Activated CD4-positive, alpha-beta T cell treated with anti-CD3 and anti-CD28 coated beads for 4 hours (primary cell): ENCODE measurements around the gene CASP8AP2.
"Not testable (repeated sequence)": the region's sequence is repeated elsewhere in the genome, so short reads cannot be mapped to it uniquely, and the experiment has no call there.

Experiments used
- DNase-seq, 2 donors: peaks; one replicate each; pipeline ENCODE4 v3.0.0-alpha.2; 2020

CASP8AP2 gene

GRCh38 chr6:89826029-89826528 lies 3.6 kb upstream of the CASP8AP2 start:
- no peak for DNase-seq

GRCh38 chr6:89828475-89828987 lies 1.1 kb upstream of the CASP8AP2 start:
- DNase-seq, result not testable (repeated sequence)

DNA sequence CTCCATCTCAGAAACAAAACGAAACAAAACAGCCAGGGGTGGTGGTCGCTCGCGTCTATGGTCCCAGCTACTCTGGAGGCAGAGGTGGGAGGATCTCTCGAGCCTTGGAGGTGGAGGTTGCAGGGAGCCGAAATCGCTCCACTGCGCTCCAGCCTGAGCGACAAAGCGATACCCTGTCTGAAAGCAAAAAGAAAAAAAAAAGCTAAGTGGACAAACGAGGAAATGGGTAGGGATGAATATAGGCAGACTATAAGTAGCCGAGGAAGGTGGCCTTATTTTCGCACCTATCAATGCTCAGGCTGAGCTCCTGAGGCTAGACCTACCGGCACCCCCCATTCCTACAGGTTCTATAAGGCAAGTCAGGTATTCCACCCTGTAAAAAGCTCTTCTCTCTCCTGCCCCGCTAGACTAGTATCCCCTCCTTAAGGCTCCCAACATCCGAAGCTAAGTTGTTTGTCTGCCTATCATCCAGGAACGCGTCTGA lies 650 bp upstream of the CASP8AP2 start:
- DNase-seq, result peak in 1 of 2 donors; percentile 9

GRCh38 chr6:89830170-89830809 lies 610 bp downstream of the CASP8AP2 start:
- no peak for DNase-seq

DNA sequence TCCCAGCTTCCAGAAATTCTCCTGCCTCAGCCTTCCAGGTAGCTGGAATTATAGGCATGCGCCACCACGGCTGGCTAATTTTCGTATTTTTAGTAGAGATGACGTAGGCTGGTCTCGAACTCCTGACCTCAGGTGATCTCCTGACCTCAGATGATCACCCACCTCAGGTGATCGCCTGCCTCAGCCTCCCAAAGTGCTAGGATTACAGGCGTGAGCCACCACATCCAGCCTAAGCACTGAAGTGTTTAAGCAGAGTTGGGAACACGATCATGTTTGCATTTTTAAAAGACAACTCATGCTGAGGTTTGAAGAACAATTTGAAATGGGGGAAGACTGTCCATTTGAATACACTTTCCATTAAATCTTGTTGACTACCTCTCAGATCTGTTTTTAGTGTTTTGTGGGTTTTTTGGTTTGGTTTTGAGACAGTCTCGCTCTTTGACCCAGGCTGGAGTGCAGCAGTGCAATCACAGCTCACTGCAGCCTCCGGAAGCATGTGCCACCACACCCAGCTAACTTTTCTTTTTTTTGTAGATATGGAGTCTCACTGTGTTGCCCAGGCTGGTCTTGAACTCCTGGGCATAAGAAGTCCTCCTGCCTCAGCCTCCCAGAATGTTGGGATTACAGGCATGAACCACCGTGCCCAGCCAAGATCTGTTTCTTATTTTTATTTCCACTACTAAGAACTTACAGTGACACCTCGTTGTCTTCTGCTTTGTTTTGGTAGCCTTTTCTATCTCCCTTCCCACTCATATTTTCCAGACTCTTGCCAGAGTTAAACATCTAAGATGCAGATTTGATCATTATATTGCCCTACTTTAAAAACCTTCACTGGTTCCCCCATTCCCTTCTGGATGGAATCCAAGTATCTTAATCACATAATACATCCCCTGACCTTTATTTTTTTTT lies 5.5 kb downstream of the CASP8AP2 start:
- peak; percentile 14 to 23 for DNase-seq

GRCh38 chr6:89836639-89837222 lies 7.1 kb downstream of the CASP8AP2 start:
- no peak for DNase-seq

- no peak for DNase-seq
Observed at GRCh38 chr6:89840538-89840937, 10.9 kb downstream of the CASP8AP2 start.

DNA sequence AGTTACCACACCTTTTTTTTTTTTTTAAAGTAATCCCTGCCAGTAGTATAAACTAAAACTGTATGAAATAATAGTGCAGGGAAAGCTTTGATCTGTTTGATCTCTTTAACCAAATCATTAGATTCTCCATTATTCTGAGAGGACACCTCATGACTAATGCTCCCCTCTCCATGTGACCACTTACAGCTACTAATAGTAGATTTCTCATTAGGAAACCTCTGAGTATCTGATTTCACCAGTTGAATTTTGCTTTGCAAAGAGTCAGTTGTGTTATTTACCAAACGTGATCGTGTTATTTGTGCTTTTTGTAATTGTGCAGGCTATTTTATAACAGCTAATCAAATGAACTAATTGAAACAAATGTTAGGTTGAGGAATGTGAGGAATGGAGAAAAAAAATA lies 12.5 kb downstream of the CASP8AP2 start:
- no peak for DNase-seq

- no peak for DNase-seq
Observed at GRCh38 chr6:89843070-89843469, 13.4 kb downstream of the CASP8AP2 start.

- DNase-seq, result not testable (repeated sequence)
Observed at GRCh38 chr6:89847513-89847912, 17.8 kb downstream of the CASP8AP2 start.

DNA sequence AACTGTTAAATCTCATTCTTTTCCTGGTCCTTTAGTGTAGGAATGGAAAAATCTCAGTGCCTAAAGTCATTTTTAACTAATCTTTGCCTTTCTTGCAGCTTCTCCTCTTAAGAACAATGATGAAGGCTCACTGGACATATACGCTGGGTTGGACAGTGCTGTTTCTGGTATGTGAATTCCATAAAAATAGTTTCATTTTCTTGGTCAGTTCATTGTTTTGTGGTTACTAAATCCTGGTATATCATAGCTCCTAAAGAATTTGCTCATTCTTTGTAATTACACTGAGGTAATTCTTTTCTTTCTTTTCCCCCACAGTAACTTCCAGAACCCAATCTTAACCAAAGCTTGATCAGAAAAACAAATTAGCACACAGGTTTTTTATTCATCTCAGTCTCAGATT lies 23.4 kb downstream of the CASP8AP2 start:
- no peak for DNase-seq

- no peak for DNase-seq
Observed at GRCh38 chr6:89858041-89858440, 28.4 kb downstream of the CASP8AP2 start.

DNA sequence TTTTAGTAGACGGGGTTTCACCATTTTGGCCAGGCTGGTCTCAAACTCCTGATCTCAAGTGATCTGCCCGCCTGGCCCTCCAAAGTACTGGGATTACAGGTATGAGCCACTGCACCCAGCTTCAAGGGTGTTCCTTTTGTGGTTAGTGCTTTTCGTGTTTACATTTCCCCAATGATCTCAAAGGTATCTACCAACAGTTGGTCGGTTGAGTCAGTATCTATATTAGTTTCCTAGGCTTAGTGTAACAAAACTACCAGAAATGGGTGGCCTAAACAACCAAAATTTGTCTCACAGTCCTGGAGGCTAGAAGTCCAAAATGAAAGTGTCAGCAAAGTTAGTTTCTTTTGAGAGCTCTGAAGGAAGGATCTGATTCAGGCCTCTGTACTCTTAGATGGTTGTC lies 30.1 kb downstream of the CASP8AP2 start:
- no peak for DNase-seq

- DNase-seq, result no peak
Observed at GRCh38 chr6:89862273-89862672, 32.6 kb downstream of the CASP8AP2 start.

DNA sequence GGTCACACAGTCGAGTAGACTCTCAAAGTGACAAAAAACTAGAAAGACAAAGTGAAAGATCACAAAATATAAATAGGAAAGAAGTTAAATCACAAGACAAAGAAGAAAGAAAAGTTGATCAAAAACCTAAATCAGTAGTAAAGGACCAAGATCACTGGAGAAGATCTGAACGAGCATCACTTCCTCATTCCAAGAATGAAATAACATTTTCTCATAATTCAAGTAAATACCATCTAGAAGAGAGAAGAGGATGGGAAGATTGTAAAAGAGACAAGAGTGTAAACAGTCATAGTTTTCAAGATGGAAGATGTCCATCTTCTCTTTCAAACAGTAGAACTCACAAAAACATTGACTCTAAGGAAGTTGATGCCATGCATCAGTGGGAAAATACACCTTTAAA lies 33.0 kb downstream of the CASP8AP2 start:
- DNase-seq, result no peak

- no peak for DNase-seq
Observed at GRCh38 chr6:89866024-89866678, 36.5 kb downstream of the CASP8AP2 start.

DNA sequence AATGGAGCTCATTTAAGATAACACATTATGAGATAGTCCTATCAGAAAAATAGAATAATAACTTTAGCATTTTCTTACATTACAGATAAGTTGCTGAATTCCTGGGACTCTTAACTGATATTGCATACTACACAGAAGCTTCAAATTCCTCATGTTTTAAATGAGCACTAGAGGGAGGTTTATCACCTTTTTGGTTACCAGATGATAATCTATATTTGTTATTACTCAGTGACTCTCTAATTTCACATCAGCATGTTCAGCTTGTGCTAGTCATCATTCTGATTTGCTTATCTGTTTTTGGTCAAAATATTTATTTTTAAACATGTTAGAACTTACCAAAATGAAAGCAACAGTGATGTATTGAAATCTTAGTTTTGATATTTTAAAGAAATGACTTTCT lies 44.0 kb downstream of the CASP8AP2 start:
- DNase-seq, result no peak

DNA sequence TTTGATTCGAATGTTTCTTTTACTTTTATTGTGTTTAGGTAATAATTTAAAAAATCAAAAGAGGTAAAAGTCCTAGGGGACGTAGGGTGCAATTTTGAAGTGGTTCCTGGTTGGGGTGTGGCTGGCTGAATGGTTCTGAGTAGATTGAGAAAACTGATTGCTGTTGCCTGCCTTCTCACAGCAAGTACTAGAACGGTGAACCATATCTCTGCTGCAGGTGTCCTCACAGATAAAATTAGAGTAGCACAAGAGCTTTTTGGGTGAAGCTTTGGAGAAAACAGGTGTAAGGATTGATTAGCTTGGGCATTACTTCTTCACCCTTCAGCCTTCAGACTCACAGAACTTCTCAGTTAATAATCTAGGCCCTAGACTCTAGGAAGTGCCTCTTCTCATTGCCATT lies 44.8 kb downstream of the CASP8AP2 start:
- no peak for DNase-seq

DNA sequence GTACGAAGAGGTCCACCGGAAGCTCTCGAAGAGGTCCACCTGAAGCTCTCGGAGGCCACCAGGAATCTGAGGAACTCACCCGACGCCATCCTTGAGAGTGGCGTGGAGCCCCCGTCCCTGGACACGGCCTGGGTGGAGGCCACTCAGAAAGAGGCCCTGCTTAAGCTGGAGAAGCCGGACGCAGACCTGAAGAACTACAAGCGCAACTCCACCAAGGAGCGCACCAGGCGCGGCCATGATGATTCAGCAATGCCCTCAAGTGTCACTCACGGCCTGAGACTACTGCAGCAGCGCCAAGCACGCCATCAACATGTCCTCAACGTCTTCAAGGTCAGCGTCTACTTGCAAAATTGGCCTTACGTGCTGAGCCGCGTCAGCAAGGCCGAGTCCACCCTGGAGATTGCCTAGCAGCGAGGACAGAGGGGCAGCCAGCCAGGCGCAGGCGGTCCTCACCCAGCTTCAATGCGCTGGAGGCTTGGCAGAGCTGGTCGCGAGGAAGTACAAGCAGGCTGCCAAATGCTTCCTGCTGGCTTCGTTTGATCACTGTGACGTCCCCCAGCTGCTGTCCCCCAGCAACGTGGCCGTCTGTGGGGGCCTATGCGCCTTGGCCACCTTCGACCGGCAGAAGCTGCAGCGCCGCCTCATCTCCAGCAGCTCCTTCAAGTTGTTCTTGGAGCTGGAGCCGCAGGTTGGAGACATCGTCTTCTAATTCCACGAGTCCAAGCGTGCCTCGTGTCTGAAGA lies 56.9 kb downstream of the CASP8AP2 start:
- no peak for DNase-seq

DNA sequence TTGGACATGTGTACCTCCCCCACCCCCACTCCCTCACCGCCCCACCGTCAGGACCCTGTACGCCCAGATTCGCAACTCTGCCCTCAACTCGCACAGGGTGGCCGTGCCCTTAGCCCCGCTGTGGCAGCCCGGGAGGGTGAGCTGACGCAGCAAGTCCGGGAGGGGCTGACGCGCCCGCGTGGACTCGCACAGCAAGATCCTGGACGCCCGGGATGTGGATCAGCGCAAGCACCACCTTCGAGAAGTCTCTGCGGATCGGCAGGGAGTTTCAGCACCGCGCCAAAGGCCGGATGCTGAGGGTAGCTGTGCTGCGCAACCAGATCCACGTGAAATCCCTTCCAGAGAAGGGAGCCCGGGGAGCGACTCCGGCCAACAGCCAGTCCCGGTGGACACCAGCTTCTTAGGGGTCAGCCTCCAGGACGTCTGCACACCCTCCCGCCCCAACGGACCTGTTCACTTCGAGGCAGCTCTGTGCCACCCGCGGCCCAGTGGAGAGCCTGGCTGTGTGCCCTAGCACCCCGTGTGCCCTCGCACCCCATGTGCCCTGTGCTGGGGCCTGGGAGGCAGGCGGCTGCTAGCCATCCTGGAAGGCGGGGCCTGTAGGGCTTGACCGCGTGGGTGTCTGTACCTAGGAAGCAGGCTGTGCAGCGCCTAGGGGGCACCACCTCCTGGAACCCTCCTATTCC lies 57.9 kb downstream of the CASP8AP2 start:
- DNase-seq, result no peak

GRCh38 chr6:89888138-89888514 lies 58.4 kb downstream of the CASP8AP2 start:
- DNase-seq, result no peak
